ENCODE results near the gene THAP2. TPM values are rescaled to one million over a fixed set of nuclear protein-coding genes. Genes with fewer than 3 reads are reported as not detected.
A peak's percentile ranks its signal among the peaks of the same experiment; 100 is the strongest.
"Not testable (repeated sequence)": the region's sequence is repeated elsewhere in the genome, so short reads cannot be mapped to it uniquely, and the experiment has no call there.

The THAP2 gene
- total RNA-seq, 2 experiments from 2014 or later: 6.9 to 8.1 TPM

GRCh38 chr12:71666259-71666658, 2.2 kb downstream of the THAP2 start:
- Mint-ChIP-seq H3K4me3 (no peak overlapping the region), H3K27ac (no peak overlapping the region), H3K4me1 (peaks cover 22% of the 10 kb centered on the region), H3K36me3 (peaks cover 19% of the 10 kb centered on the region), H3K27me3 (no peaks in the 10 kb centered on the region), H3K9me3 (ENCODE audit: low read depth) (no peaks in the 10 kb centered on the region)
- CTCF ChIA-PET: interaction anchor here (1.8 kb wide), 1 partner anchor 81 kb away, joined by 5 read pairs; no protein-coding TSS in a partner anchor
- ATAC-seq (no peak), DNase-seq (no peak)

- no peak overlapping the region for H3K4me3 Mint-ChIP-seq
- H3K27me3 Mint-ChIP-seq: no peaks in the 10 kb centered on the region
- DNase-seq (no peak), ATAC-seq (no peak)
- peaks cover 13% of the 10 kb centered on the region for H3K36me3 Mint-ChIP-seq
- CTCF ChIA-PET: interaction anchor here (2.0 kb wide), 1 partner anchor 15 kb away, joined by 4 read pairs; the partner anchor contains the start of gene TMEM19
- H3K9me3 Mint-ChIP-seq (ENCODE audit: low read depth): no peaks in the 10 kb centered on the region
- H3K4me1 Mint-ChIP-seq: peaks cover 7% of the 10 kb centered on the region
- H3K27ac Mint-ChIP-seq: no peak overlapping the region
Observed at GRCh38 chr12:71671311-71671710, 7.2 kb downstream of the THAP2 start.

GRCh38 chr12:71671816-71672215, 7.7 kb downstream of the THAP2 start:
- H3K36me3 Mint-ChIP-seq: peaks cover 15% of the 10 kb centered on the region
- no peaks in the 10 kb centered on the region for H3K9me3 Mint-ChIP-seq (ENCODE audit: low read depth)
- H3K4me1 Mint-ChIP-seq: peaks cover 7% of the 10 kb centered on the region
- H3K4me3 Mint-ChIP-seq: no peak overlapping the region
- no peak overlapping the region for H3K27ac Mint-ChIP-seq
- ATAC-seq (no peak), DNase-seq (no peak)
- no peaks in the 10 kb centered on the region for H3K27me3 Mint-ChIP-seq
- CTCF ChIA-PET: interaction anchor here (1.0 to 2.0 kb wide), 2 partner anchors 14 to 75 kb away, joined by 3 to 4 read pairs; partner anchors contain the start of gene TMEM19

GRCh38 chr12:71682466-71682865, 18.4 kb downstream of the THAP2 start:
- Mint-ChIP-seq H3K27ac (no peak overlapping the region), H3K4me3 (no peak overlapping the region), H3K4me1 (peaks cover 12% of the 10 kb centered on the region), H3K9me3 (ENCODE audit: low read depth) (no peaks in the 10 kb centered on the region), H3K27me3 (no peaks in the 10 kb centered on the region), H3K36me3 (peaks cover 2% of the 10 kb centered on the region)
- CTCF ChIA-PET: no interaction called here
- ATAC-seq (no peak), DNase-seq (no peak)

GRCh38 chr12:71683633-71684032, 19.5 kb downstream of the THAP2 start:
- H3K4me1 Mint-ChIP-seq: peaks cover 23% of the 10 kb centered on the region
- H3K4me3 Mint-ChIP-seq: no peak overlapping the region
- CTCF ChIA-PET: interaction anchor here (1.1 to 5.3 kb wide), 3 partner anchors 20 to 64 kb away, joined by 5 to 45 read pairs (median 25); partner anchors contain the start of genes THAP2 and ZFC3H1

GRCh38 chr12:71684081-71684480, 20.0 kb downstream of the THAP2 start:
- no peak overlapping the region for H3K27ac Mint-ChIP-seq
- ATAC-seq: no peak

More at GRCh38 chr12:71683633-71684032, 19.5 kb downstream of the THAP2 start:
- Mint-ChIP-seq H3K27me3 (no peaks in the 10 kb centered on the region), H3K27ac (no peak overlapping the region), H3K36me3 (peaks cover 2% of the 10 kb centered on the region), H3K9me3 (ENCODE audit: low read depth) (no peaks in the 10 kb centered on the region)
- ATAC-seq: no peak
- DNase-seq: no peak

GRCh38 chr12:71685312-71685906, 21.3 kb downstream of the THAP2 start:
- H3K27ac Mint-ChIP-seq: peak overlapping the region; percentile 97

More at GRCh38 chr12:71684081-71684480, 20.0 kb downstream of the THAP2 start:
- Mint-ChIP-seq H3K4me1 (peaks cover 24% of the 10 kb centered on the region), H3K36me3 (peaks cover 2% of the 10 kb centered on the region), H3K9me3 (ENCODE audit: low read depth) (no peaks in the 10 kb centered on the region), H3K4me3 (no peak overlapping the region), H3K27me3 (no peaks in the 10 kb centered on the region)
- CTCF ChIA-PET: interaction anchor here (1.1 to 5.3 kb wide), 4 partner anchors 20 to 64 kb away, joined by 3 to 45 read pairs (median 15); partner anchors contain the start of genes THAP2 and ZFC3H1
- DNase-seq: no peak

GRCh38 chr12:71685914-71686657, 22.0 kb downstream of the THAP2 start, which contains the start of gene TMEM19:
TSS of gene TMEM19 (plus strand) at chr12:71686082. CDS start at chr12:71686681, 599 bp downstream.
- Mint-ChIP-seq H3K4me1 (peaks cover 31% of the 10 kb centered on the region), H3K27me3 (no peaks in the 10 kb centered on the region), H3K27ac (peak within 1 kb of the TSS; percentile 97), H3K36me3 (peaks cover 2% of the 10 kb centered on the region), H3K4me3 (peak within 1 kb of the TSS; percentile 93), H3K9me3 (ENCODE audit: low read depth) (no peaks in the 10 kb centered on the region)
- ATAC-seq (peak; percentile 96), DNase-seq (peak; percentile 88)
- CTCF ChIA-PET: interaction anchor here (0.6 to 5.3 kb wide), 14 partner anchors 9 to 492 kb away, joined by 3 to 45 read pairs (median 4); partner anchors contain the start of genes RAB21, THAP2 and ZFC3H1

More at GRCh38 chr12:71685312-71685906, 21.3 kb downstream of the THAP2 start:
- CTCF ChIA-PET: interaction anchor here (0.7 to 5.3 kb wide), 12 partner anchors 8 to 493 kb away, joined by 3 to 45 read pairs (median 4); partner anchors contain the start of genes RAB21, THAP2 and ZFC3H1
- no peaks in the 10 kb centered on the region for H3K9me3 Mint-ChIP-seq (ENCODE audit: low read depth)
- no peaks in the 10 kb centered on the region for H3K27me3 Mint-ChIP-seq
- H3K4me3 Mint-ChIP-seq: peak overlapping the region; percentile 93
- DNase-seq (no peak), ATAC-seq (no peak)
- H3K4me1 Mint-ChIP-seq: peaks cover 31% of the 10 kb centered on the region
- peaks cover 2% of the 10 kb centered on the region for H3K36me3 Mint-ChIP-seq

GRCh38 chr12:71686658-71687025, 22.5 kb downstream of the THAP2 start:
- ATAC-seq (no peak), DNase-seq (no peak)
- peak overlapping the region; percentile 97 for H3K27ac Mint-ChIP-seq
- H3K36me3 Mint-ChIP-seq: peaks cover 2% of the 10 kb centered on the region
- H3K9me3 Mint-ChIP-seq (ENCODE audit: low read depth): no peaks in the 10 kb centered on the region
- CTCF ChIA-PET: interaction anchor here (1.3 to 5.3 kb wide), 9 partner anchors 10 to 61 kb away, joined by 3 to 45 read pairs (median 7); partner anchors contain the start of genes THAP2 and ZFC3H1
- peaks cover 31% of the 10 kb centered on the region for H3K4me1 Mint-ChIP-seq
- no peaks in the 10 kb centered on the region for H3K27me3 Mint-ChIP-seq
- H3K4me3 Mint-ChIP-seq: peak overlapping the region; percentile 93

GRCh38 chr12:71687172-71687571, 23.1 kb downstream of the THAP2 start:
- DNase-seq; H3K27me3 Mint-ChIP-seq; H3K27ac Mint-ChIP-seq; H3K36me3 Mint-ChIP-seq; ATAC-seq; H3K9me3 Mint-ChIP-seq (ENCODE audit: low read depth): not testable (repeated sequence)
- Mint-ChIP-seq H3K4me1 (peaks cover 31% of the 10 kb centered on the region), H3K4me3 (peak overlapping the region; percentile 93)
- CTCF ChIA-PET: interaction anchor here (1.1 to 5.3 kb wide), 6 partner anchors 9 to 61 kb away, joined by 3 to 45 read pairs (median 9); partner anchors contain the start of genes THAP2 and ZFC3H1

GRCh38 chr12:71688961-71689570, 25.0 kb downstream of the THAP2 start:
- no peak for DNase-seq
- H3K4me1 Mint-ChIP-seq: peaks cover 27% of the 10 kb centered on the region
- CTCF ChIA-PET: no interaction called here
- no peak for ATAC-seq
- H3K36me3 Mint-ChIP-seq: peaks cover 8% of the 10 kb centered on the region
- no peaks in the 10 kb centered on the region for H3K9me3 Mint-ChIP-seq (ENCODE audit: low read depth)
- H3K27ac Mint-ChIP-seq: no peak overlapping the region
- H3K27me3 Mint-ChIP-seq: no peaks in the 10 kb centered on the region
- H3K4me3 Mint-ChIP-seq: no peak overlapping the region

- peaks cover 21% of the 10 kb centered on the region for H3K4me1 Mint-ChIP-seq
- no peaks in the 10 kb centered on the region for H3K27me3 Mint-ChIP-seq
- H3K27ac Mint-ChIP-seq: no peak overlapping the region
- CTCF ChIA-PET: no interaction called here
- H3K36me3 Mint-ChIP-seq: peaks cover 10% of the 10 kb centered on the region
- H3K4me3 Mint-ChIP-seq: no peak overlapping the region
- ATAC-seq (no peak), DNase-seq (no peak)
- no peaks in the 10 kb centered on the region for H3K9me3 Mint-ChIP-seq (ENCODE audit: low read depth)
Observed at GRCh38 chr12:71691504-71692129, 27.5 kb downstream of the THAP2 start.
